ENCODE results near the gene PRKCH.

PRKCH gene

DNA sequence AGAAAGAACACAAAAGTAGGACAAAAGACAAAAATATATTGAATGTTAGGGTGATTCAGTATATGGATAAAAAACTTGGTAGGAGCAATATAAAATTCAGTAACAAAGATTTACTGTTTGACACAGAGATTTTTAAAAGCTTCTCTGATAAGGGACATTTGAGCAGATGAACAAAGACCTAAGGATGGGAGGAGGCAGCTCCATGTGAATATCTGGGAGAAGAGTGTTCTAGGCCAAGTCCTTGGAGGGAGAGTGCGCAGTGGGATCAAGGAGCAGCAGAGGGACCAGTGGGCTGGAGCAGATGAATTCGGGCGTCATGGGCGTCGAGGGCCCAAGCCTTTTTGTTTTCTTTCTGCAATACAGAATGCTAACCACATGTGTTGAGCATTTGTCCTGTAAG, 174.4 kb downstream of the PRKCH start:
- Mint-ChIP-seq H3K27ac (no peak overlapping the region), H3K4me1 (ENCODE audit: low read depth) (peaks cover 36% of the 10 kb centered on the region), H3K9me3 (ENCODE audit: low read depth) (no peaks in the 10 kb centered on the region), H3K4me3 (no peak overlapping the region), H3K27me3 (no peaks in the 10 kb centered on the region), H3K36me3 (peaks cover 31% of the 10 kb centered on the region)

GRCh38 chr14:61498303-61498702, 176.9 kb downstream of the PRKCH start:
- no peak overlapping the region for H3K4me3 Mint-ChIP-seq
- peaks cover 34% of the 10 kb centered on the region for H3K36me3 Mint-ChIP-seq
- H3K27ac Mint-ChIP-seq = peak overlapping the region; percentile 100
- peaks cover 60% of the 10 kb centered on the region for H3K4me1 Mint-ChIP-seq (ENCODE audit: low read depth)
- no peaks in the 10 kb centered on the region for H3K27me3 Mint-ChIP-seq
- H3K9me3 Mint-ChIP-seq (ENCODE audit: low read depth) = no peaks in the 10 kb centered on the region

GRCh38 chr14:61498811-61499210, 177.4 kb downstream of the PRKCH start:
- Mint-ChIP-seq H3K27ac (peak overlapping the region; percentile 100), H3K4me1 (ENCODE audit: low read depth) (peaks cover 65% of the 10 kb centered on the region), H3K27me3 (no peaks in the 10 kb centered on the region), H3K36me3 (peaks cover 39% of the 10 kb centered on the region), H3K9me3 (ENCODE audit: low read depth) (no peaks in the 10 kb centered on the region), H3K4me3 (no peak overlapping the region)

GRCh38 chr14:61499991-61500390, 178.6 kb downstream of the PRKCH start:
- H3K36me3 Mint-ChIP-seq = peaks cover 37% of the 10 kb centered on the region
- H3K27me3 Mint-ChIP-seq = no peaks in the 10 kb centered on the region
- H3K4me3 Mint-ChIP-seq = no peak overlapping the region

DNA sequence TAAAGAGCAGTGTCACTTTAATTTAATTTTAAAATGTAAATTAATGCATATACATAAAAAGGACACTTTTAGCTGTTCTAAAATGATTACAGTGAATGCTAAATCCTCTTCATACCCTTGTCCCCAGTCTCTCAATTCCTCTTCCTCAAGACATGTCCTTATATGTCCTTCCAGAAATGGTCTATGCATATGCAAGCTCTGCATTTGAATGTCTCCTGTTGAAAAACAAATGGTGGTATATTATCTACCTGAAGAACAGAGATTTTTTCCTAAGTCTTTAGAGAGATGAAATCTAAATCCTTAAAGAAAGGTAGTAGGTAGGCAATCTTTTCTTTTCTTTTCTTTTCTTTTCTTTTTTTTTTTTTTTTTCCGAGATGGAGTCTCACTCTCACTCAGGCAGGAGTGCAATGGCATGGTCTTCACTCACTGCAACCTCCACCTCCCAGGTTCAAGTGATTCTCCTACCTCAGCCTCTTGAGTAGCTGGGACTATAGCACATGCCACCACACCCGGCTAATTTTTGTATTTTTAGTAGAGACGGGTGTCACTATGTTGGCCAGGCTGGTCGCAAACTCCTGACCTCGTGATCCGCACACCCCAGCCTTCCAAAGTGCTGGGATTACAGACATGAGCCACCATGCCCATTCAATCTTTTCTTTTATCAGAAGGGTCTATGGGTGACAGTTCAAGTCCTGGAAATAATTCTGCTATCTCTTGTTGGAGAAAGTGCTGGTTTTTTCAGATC, 180.5 kb downstream of the PRKCH start:
- Mint-ChIP-seq H3K9me3 (ENCODE audit: low read depth) (no peaks in the 10 kb centered on the region), H3K4me3 (peak overlapping the region; percentile 89), H3K36me3 (peaks cover 31% of the 10 kb centered on the region), H3K27ac (peak overlapping the region; percentile 100), H3K4me1 (ENCODE audit: low read depth) (peaks cover 94% of the 10 kb centered on the region), H3K27me3 (no peaks in the 10 kb centered on the region)

More at GRCh38 chr14:61499991-61500390, 178.6 kb downstream of the PRKCH start:
- no peaks in the 10 kb centered on the region for H3K9me3 Mint-ChIP-seq (ENCODE audit: low read depth)
- H3K27ac Mint-ChIP-seq = peak overlapping the region; percentile 100
- peaks cover 77% of the 10 kb centered on the region for H3K4me1 Mint-ChIP-seq (ENCODE audit: low read depth)

DNA sequence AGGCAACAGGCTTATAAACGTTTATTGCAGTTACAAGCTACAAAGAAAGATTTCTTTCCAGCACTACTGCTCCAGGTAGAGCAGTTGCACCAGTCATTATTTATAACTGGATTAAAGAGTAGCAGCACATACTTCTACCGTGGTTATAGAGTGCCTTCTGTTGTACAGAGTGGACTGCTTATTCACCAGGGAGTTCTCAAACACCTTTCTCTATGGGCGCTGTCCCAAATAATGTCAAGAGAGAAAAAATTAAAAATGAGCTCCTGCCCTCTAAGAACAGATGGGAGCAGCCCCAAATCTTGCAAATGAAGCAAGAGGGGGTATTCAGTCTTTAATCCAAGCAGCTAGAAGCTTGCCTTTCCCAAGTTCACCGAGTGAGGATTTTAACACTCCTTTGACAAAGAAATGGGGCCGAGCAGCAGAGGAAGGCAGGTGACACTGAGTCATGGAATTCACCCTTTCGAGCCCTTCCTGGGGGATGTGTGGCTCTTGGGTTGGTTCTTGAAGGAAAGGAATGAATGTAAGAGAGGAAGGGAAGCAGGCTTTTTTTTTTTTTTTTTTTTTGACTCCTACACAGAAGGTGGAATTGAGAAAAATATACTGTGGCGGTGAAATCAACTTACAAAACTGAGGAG, 181.2 kb downstream of the PRKCH start:
- peaks cover 27% of the 10 kb centered on the region for H3K36me3 Mint-ChIP-seq
- H3K9me3 Mint-ChIP-seq (ENCODE audit: low read depth) = no peaks in the 10 kb centered on the region

DNA sequence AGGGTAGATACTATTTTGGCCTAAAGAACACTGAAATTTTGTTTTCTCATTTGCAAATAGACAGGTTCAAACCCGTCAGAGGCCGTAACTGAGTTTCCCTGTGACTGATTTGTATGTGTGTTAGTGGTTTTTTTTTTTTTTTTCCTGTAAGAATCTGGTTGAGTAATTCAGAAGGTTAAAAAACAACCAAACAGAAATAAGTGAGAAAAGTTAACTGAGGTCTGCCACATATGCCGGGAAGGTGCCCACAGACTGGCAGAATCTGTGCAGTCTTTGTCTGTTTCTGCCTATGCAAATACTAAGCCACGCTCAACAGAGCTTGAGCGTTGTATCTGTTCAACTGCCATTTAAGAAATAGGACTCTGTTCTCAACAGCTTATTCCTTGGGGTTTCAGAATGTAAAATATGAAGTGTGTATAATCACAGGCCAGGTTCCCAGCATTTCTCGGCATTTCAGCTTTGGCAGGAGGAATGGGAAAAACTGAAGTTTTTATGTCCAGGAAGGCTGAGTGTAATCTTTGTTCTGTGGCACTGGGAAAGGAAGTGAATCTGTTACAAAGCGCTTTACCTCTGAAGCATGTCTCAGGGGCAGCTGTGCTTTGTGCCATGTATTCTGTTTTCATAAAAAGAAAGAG, 181.9 kb downstream of the PRKCH start:
- H3K4me1 Mint-ChIP-seq (ENCODE audit: low read depth) = peaks cover 97% of the 10 kb centered on the region
- peak overlapping the region; percentile 100 for H3K27ac Mint-ChIP-seq
- H3K27me3 Mint-ChIP-seq = no peaks in the 10 kb centered on the region
- H3K4me3 Mint-ChIP-seq = peak overlapping the region; percentile 89
- H3K9me3 Mint-ChIP-seq (ENCODE audit: low read depth) = no peaks in the 10 kb centered on the region
- H3K36me3 Mint-ChIP-seq = peaks cover 27% of the 10 kb centered on the region

More for the DNA sequence above, 181.2 kb downstream of the PRKCH start:
- Mint-ChIP-seq H3K4me1 (ENCODE audit: low read depth) (peaks cover 94% of the 10 kb centered on the region), H3K27me3 (no peaks in the 10 kb centered on the region), H3K27ac (peak overlapping the region; percentile 100), H3K4me3 (peak overlapping the region; percentile 89)

- Mint-ChIP-seq H3K36me3 (peaks cover 32% of the 10 kb centered on the region), H3K27ac (peak overlapping the region; percentile 100), H3K4me3 (peak overlapping the region; percentile 62), H3K4me1 (ENCODE audit: low read depth) (peaks cover 95% of the 10 kb centered on the region), H3K27me3 (no peaks in the 10 kb centered on the region), H3K9me3 (ENCODE audit: low read depth) (no peaks in the 10 kb centered on the region)
These were observed 183.5 kb downstream of the PRKCH start for GRCh38 chr14:61504901-61505300.

DNA sequence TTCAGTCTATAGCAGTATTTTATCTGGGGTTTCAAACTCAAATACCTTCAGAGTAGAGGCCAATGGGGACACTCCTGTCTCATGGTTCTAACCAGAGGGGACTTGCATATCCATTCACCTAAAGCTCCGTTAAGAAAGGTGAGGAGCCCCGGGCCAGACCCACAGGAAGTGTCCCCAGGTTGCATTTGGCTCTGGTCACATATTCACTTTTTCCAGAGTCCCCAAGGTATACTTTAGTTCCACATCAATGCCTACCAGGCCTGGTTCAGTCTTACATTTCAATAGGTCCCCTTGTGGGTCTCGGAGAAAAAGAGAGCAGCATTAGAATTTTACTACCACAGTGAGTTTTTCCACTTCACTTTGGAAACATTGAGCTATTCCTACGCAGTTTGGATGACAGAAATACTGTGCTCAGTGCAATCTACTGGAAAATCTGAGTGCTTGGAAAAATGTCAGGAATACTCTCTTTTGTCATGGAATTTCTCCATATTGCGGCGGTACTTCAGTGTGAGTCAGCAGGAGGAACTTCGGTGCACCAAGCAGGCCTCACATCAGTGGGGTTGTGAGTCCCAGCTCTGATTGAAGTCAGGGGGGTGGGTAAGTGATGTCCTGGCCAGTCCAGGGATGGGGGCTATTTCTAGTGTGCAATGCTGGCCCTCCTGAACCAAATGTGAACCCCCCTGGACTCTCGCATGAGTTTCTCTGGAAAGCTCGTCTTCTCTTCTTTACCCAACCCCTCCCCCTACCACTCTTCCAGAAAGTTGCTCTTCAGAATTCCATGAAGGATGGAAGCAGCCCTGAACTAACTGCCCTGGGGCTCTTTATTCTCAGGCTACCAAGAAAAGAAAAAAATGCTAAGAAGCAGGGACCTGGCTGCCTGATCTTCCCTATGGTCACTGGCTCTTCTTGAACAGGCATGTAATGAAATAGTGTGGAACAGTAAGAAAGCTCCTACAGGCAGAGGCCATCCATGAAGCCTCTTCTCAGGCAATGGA, 184.7 kb downstream of the PRKCH start:
- H3K9me3 Mint-ChIP-seq (ENCODE audit: low read depth) = no peaks in the 10 kb centered on the region
- peak overlapping the region; percentile 54 for H3K4me3 Mint-ChIP-seq
- peak overlapping the region; percentile 100 for H3K27ac Mint-ChIP-seq
- H3K4me1 Mint-ChIP-seq (ENCODE audit: low read depth) = peaks cover 95% of the 10 kb centered on the region
- peaks cover 30% of the 10 kb centered on the region for H3K36me3 Mint-ChIP-seq
- no peaks in the 10 kb centered on the region for H3K27me3 Mint-ChIP-seq

DNA sequence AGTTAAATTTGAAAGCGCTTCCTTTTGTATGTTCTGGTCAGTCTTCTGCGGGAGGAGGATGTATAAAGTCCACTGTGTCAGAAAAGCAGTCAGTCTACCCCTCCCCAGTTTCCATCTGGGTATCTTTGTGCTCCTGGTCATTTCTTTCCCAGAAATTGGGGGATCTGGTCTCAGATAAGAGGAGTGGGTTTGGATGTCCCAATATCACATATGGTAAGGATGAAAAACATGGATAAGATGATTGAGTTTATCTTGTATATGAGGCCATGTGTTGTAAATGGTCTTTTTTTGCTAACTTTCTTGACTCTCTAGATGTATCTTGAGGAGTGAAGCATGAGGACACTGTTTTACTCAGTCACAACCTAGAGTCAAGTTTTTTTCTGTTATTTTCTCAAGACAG, 187.1 kb downstream of the PRKCH start:
- Mint-ChIP-seq H3K36me3 (peaks cover 37% of the 10 kb centered on the region), H3K27ac (peak overlapping the region; percentile 100), H3K4me1 (ENCODE audit: low read depth) (peaks cover 93% of the 10 kb centered on the region), H3K4me3 (peak overlapping the region; percentile 40), H3K27me3 (no peaks in the 10 kb centered on the region), H3K9me3 (ENCODE audit: low read depth) (no peaks in the 10 kb centered on the region)

GRCh38 chr14:61510736-61511557, 189.6 kb downstream of the PRKCH start:
- H3K9me3 Mint-ChIP-seq (ENCODE audit: low read depth) = no peaks in the 10 kb centered on the region
- H3K4me3 Mint-ChIP-seq = peak overlapping the region; percentile 74
- peaks cover 91% of the 10 kb centered on the region for H3K4me1 Mint-ChIP-seq (ENCODE audit: low read depth)
- no peaks in the 10 kb centered on the region for H3K27me3 Mint-ChIP-seq
- H3K36me3 Mint-ChIP-seq = peaks cover 38% of the 10 kb centered on the region
- H3K27ac Mint-ChIP-seq = peak overlapping the region; percentile 100

DNA sequence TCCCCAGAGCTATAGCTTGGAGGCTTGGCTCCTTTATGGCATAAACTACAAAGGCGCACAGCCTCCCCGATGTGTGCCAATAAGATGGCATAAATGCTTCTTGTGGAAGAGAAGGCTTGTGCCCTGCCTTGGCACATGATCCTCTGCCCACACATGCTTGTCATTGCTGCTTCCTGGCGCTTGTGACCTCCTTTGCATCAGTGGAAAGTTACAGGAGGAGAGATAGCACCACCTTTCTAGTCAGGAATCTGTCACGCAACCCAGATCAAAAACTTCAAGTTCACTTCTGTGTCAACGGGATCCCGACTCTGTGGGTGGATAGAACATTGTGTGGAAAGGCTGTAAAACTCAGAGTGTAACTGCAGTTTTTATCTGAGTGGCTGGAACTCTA, 190.2 kb downstream of the PRKCH start:
- Mint-ChIP-seq H3K36me3 (peaks cover 38% of the 10 kb centered on the region), H3K4me1 (ENCODE audit: low read depth) (peaks cover 91% of the 10 kb centered on the region), H3K4me3 (peak overlapping the region; percentile 74), H3K27ac (peak overlapping the region; percentile 100), H3K27me3 (no peaks in the 10 kb centered on the region), H3K9me3 (ENCODE audit: low read depth) (no peaks in the 10 kb centered on the region)

DNA sequence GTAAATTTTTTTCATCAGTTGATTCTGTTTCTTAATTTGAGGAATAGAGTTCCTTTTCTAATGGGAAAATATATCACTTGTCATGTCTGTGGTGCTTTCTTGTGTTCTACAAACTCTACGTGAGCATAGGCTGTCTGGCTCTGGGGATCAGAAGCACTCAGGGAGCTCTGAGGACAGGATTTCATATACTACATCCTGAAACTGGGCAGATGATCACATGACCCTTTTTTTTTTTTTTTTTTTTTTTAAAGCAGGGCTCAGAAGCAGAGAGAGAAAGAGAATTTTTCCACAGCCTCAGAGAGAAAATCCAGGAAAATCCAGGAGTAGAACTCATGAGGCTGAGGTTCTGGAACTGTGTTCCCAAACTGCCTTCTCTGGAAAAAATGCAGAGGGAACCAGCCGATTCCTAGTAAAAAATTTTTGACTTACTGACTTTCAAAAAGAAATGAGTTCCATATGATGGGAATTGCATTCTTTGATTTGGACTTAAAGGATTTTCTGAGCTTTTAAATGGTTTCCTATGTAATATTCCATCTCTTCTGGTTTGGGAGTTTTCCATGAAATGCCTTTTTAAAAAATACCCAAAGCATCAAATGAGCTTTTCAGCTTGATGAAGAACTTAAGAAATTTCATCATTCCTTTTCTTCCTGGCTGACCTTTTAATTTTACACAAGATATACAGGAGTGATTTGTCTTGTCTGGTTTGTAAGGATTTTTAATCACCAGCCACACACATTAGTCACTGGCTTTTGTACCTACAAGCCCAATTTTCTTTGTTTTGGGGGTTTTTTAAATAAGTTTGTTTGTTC, 190.9 kb downstream of the PRKCH start:
- Mint-ChIP-seq H3K36me3 (peaks cover 38% of the 10 kb centered on the region), H3K4me1 (ENCODE audit: low read depth) (peaks cover 91% of the 10 kb centered on the region), H3K27me3 (no peaks in the 10 kb centered on the region), H3K4me3 (peak overlapping the region; percentile 74), H3K9me3 (ENCODE audit: low read depth) (no peaks in the 10 kb centered on the region), H3K27ac (peak overlapping the region; percentile 100)

Data from activated naive CD8-positive, alpha-beta T cell (primary cell).